ENCODE measurements around the gene THPO. TPM values are rescaled to one million over a fixed set of nuclear protein-coding genes. Genes with fewer than 3 reads are reported as not detected.

THPO gene
- total and polyA plus RNA-seq, 4 donors, result 0.17 to 0.31 (median 0.20) TPM

GRCh38 chr3:184384856-184385422 lies 6.9 kb upstream of the THPO start:
- Histone ChIP-seq H3K36me3 (ENCODE audit: control insufficient read depth in 4 of 4, insufficient read depth in 4 of 4, low read length in 4 of 4) (no peaks in the 10 kb centered on the region), H3K4me3 (no peak overlapping the region), H3K4me1 (ENCODE audit: control insufficient read depth in 5 of 5, insufficient read depth in 5 of 5, low read length in 5 of 5) (peaks cover 0 to 16% (median 2%) of the 10 kb centered on the region in 5 donors), H3K27me3 (ENCODE audit: control insufficient read depth in 3 of 3, insufficient read depth in 3 of 3, low read length in 2 of 3) (peaks cover 3 to 15% (median 5%) of the 10 kb centered on the region in 3 donors), H3K27ac (ENCODE audit: low read depth in 1 of 2, low read length in 1 of 2) (no peak overlapping the region), H3K9me3 (ENCODE audit: control insufficient read depth in 4 of 4, insufficient read depth in 3 of 4, low read length in 3 of 4) (peaks cover 0 to 6% (median 0%) of the 10 kb centered on the region in 4 donors), H3K9ac (ENCODE audit: insufficient read depth in 1 of 2, low read length in 2 of 2) (no peak overlapping the region)
- DNase-seq (no peak), ATAC-seq (ENCODE audit: insufficient read depth, low FRiP score) (no peak)
- TF ChIP-seq CTCF (IDR thresholded peaks at IDR 0.05; ENCODE audit: control extremely low read depth, extremely low read depth), result no peak
- 92 to 95% methylated on average over 8 of the region's 8 CpGs for WGBS, 2 donors

GRCh38 chr3:184384342-184384741 lies 6.3 kb upstream of the THPO start:
- H3K36me3 ChIP-seq (ENCODE audit: control insufficient read depth in 4 of 4, insufficient read depth in 4 of 4, low read length in 4 of 4), result no peaks in the 10 kb centered on the region
- DNase-seq, result no peak
- 81 to 84% methylated on average over 9 of the region's 9 CpGs for WGBS, 2 donors

DNA sequence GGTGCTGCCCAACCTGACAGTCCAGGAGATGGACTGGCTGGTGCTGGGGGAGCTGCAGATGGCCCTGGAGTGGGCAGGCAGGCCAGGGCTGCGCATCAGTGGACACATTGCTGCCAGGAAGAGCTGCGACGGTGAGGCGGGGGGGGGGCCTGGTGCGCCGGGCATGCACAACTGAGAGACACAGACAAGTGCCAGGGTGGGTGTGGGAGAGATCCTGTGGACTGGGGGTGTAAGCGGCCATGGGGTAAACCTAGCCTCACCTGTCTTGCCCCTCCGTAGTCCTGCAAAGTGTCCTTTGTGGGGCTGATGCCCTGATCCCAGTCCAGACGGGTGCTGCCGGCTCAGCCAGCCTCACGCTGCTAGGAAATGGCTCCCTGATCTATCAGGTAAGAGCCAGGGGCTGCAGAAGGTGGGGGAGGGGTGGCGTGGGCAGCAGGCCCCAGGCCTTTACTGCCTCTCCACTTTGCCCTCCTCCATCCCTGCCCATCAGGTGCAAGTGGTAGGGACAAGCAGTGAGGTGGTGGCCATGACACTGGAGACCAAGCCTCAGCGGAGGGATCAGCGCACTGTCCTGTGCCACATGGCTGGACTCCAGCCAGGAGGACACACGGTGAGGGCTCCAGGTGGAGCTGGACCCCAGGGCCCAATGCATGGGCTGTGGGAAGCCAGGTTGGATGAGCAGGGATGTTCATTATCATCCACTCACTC lies 5.2 kb upstream of the THPO start:
- Histone ChIP-seq H3K36me3 (ENCODE audit: control insufficient read depth in 4 of 4, insufficient read depth in 4 of 4, low read length in 4 of 4) (no peaks in the 10 kb centered on the region), H3K4me1 (ENCODE audit: control insufficient read depth in 5 of 5, insufficient read depth in 5 of 5, low read length in 5 of 5) (peaks cover 0 to 29% (median 2%) of the 10 kb centered on the region in 5 donors), H3K27ac (ENCODE audit: low read depth in 1 of 2, low read length in 1 of 2) (no peak overlapping the region), H3K27me3 (ENCODE audit: control insufficient read depth in 3 of 3, insufficient read depth in 3 of 3, low read length in 2 of 3) (peaks cover 3 to 19% (median 5%) of the 10 kb centered on the region in 3 donors), H3K9me3 (ENCODE audit: control insufficient read depth in 4 of 4, insufficient read depth in 3 of 4, low read length in 3 of 4) (peaks cover 0 to 5% (median 0%) of the 10 kb centered on the region in 4 donors), H3K9ac (ENCODE audit: insufficient read depth in 1 of 2, low read length in 2 of 2) (no peak overlapping the region), H3K4me3 (no peak overlapping the region)
- WGBS, 2 donors, result 93 to 95% methylated on average over 15 of the region's 15 CpGs
- no peak for DNase-seq
- TF ChIP-seq CTCF (IDR thresholded peaks at IDR 0.05; ENCODE audit: control extremely low read depth, extremely low read depth), result no peak
- no peak for ATAC-seq (ENCODE audit: insufficient read depth, low FRiP score)

More at GRCh38 chr3:184384342-184384741, 6.3 kb upstream of the THPO start:
- Histone ChIP-seq H3K27ac (ENCODE audit: low read depth in 1 of 2, low read length in 1 of 2) (no peak overlapping the region), H3K27me3 (ENCODE audit: control insufficient read depth in 3 of 3, insufficient read depth in 3 of 3, low read length in 2 of 3) (peaks cover 3 to 16% (median 5%) of the 10 kb centered on the region in 3 donors), H3K4me3 (no peak overlapping the region), H3K4me1 (ENCODE audit: control insufficient read depth in 5 of 5, insufficient read depth in 5 of 5, low read length in 5 of 5) (peaks cover 0 to 18% (median 2%) of the 10 kb centered on the region in 5 donors), H3K9ac (ENCODE audit: insufficient read depth in 1 of 2, low read length in 2 of 2) (no peak overlapping the region), H3K9me3 (ENCODE audit: control insufficient read depth in 4 of 4, insufficient read depth in 3 of 4, low read length in 3 of 4) (peaks cover 0 to 6% (median 0%) of the 10 kb centered on the region in 4 donors)
- no peak for ATAC-seq (ENCODE audit: insufficient read depth, low FRiP score)
- TF ChIP-seq CTCF (IDR thresholded peaks at IDR 0.05; ENCODE audit: control extremely low read depth, extremely low read depth), result no peak
